ENCODE results near the gene MNX1.

DNA sequence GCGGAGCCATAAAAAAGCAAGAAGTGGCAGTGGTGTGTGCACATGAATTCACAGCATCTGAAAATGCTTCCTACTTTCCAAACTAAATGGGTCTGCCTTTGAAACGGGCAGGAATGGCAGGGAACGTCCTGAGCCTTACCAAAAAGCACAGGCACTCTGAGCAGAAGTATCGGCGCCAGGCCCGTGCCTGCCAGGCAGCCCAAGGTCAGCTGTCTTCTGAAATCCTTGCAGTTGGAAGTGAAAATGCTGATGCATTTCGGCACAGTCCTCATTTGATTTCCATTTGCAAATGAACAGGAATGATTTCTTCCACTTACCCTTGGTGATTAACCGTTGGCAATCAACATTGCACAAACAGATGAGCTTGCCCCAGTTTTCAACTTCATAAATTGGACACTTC, 47.6 kb upstream of the MNX1 start:
- TF ChIP-seq, protein P1, sequence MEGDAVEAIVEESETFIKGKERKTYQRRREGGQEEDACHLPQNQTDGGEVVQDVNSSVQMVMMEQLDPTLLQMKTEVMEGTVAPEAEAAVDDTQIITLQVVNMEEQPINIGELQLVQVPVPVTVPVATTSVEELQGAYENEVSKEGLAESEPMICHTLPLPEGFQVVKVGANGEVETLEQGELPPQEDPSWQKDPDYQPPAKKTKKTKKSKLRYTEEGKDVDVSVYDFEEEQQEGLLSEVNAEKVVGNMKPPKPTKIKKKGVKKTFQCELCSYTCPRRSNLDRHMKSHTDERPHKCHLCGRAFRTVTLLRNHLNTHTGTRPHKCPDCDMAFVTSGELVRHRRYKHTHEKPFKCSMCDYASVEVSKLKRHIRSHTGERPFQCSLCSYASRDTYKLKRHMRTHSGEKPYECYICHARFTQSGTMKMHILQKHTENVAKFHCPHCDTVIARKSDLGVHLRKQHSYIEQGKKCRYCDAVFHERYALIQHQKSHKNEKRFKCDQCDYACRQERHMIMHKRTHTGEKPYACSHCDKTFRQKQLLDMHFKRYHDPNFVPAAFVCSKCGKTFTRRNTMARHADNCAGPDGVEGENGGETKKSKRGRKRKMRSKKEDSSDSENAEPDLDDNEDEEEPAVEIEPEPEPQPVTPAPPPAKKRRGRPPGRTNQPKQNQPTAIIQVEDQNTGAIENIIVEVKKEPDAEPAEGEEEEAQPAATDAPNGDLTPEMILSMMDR (IDR thresholded peaks at IDR 0.05): no peak
- no peak for TF ChIP-seq EZH2phosphoT487 (IDR thresholded peaks at IDR 0.05)
- no peak for TF ChIP-seq EZH2 (IDR thresholded peaks at IDR 0.05)
